Activated naive CD8-positive, alpha-beta T cell treated with anti-CD3 and anti-CD28 coated beads, Interleukin-2, amount 10 ng/mL, durations not matched to agents 7 days and 5 days (primary cell): Measurements from ENCODE around the gene ZKSCAN4. TPM values are rescaled to one million over a fixed set of nuclear protein-coding genes. Genes with fewer than 3 reads are reported as not detected.

Experiments
- total RNA-seq, 2 experiments: library from RNA; stranded (reverse); gene quantifications; one replicate each; pipeline ENCODE4 v1.2.3, GENCODE V29; 2021

Gene ZKSCAN4
- total RNA-seq, 2 experiments from 2014 or later, result 10.5 to 11.3 TPM

Other genes with a start within 250 kb of the ZKSCAN4 start
- gene ZNF165, start 171.7 kb downstream of the ZKSCAN4 start, total RNA-seq, result 1 to 10 TPM; 1.2 to 1.3 TPM
- gene ZSCAN16, start 127.7 kb downstream of the ZKSCAN4 start, total RNA-seq, result 1 to 10 TPM; 6.9 to 8.6 TPM
- 10 to 100 TPM; 29.8 to 30.7 TPM for gene ZKSCAN8, start 110.4 kb downstream of the ZKSCAN4 start, total RNA-seq
- 1 to 10 TPM; 9.0 to 9.7 TPM for gene ZSCAN9, start 27.0 kb downstream of the ZKSCAN4 start, total RNA-seq
- not detected for gene NKAPL, start 7.0 kb upstream of the ZKSCAN4 start, total RNA-seq
- gene ZSCAN26, start 14.9 kb upstream of the ZKSCAN4 start, total RNA-seq, result 10 to 100 TPM; 13.1 to 14.5 TPM
- 1 to 10 TPM; 3.4 to 3.9 TPM for gene PGBD1, start 29.3 kb upstream of the ZKSCAN4 start, total RNA-seq
- gene ZSCAN31, start 83.9 kb upstream of the ZKSCAN4 start, total RNA-seq, result 1 to 10 TPM; 1.9 to 2.0 TPM
- gene ZKSCAN3, start 97.7 kb upstream of the ZKSCAN4 start, total RNA-seq, result 1 to 10 TPM; 7.0 to 7.6 TPM
- gene ZSCAN12, start 147.5 kb upstream of the ZKSCAN4 start, total RNA-seq, result 10 to 100 TPM; 13.9 to 15.0 TPM
- 1 to 10 TPM; 1.3 to 2.9 TPM for gene ZSCAN23, start 191.2 kb upstream of the ZKSCAN4 start, total RNA-seq